ENCODE measurements around the gene COX20. TPM values are rescaled to one million over a fixed set of nuclear protein-coding genes. Genes with fewer than 3 reads are reported as not detected.

Gene COX20
- total and polyA plus RNA-seq, 2 of the 8 experiments (the other 6 are each of a cell fraction or from before 2014, with no cell fraction given): 17.5 to 28.8 TPM

DNA sequence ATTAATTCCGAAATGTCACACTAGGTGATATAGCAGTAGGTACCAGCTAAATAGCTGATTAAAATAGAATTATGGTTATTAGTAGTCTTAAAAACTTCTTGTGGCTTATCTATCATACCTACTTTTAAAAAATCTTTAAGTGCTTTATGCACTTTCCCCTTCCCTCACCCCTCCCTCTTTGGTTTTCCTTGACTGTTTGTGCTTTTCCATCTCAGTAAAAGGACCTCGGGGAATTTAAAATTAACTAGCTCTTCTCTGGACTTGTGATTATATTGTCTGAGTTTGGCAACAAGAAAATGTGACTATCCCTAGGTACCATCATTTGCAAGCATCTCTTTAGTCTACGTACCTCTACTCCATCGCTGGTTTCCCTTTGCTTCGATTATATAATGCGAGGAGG is 11.2 kb downstream of the COX20 start:
- Histone ChIP-seq H3K4me1 (replicated peaks in 1 of 4; ENCODE audit: control insufficient read depth in 3 of 4, insufficient read depth in 4 of 4, low read length in 3 of 4) (no peaks in the 10 kb centered on the region), H2AK5ac (ENCODE audit: low read depth, low read length) (no peak overlapping the region), H3K56ac (replicated peaks; ENCODE audit: insufficient read length, low read depth, low read length) (no peak overlapping the region), H3K79me2 (ENCODE audit: control insufficient read depth in 1 of 2, insufficient read depth in 2 of 2, low read length in 2 of 2) (peaks cover 0 to 6% of the 10 kb centered on the region in 2 experiments; a peak in 1 of 4 replicates), H3K4me3 (ENCODE audit: extremely low read depth in 1 of 4, insufficient read depth in 2 of 4, low read depth in 3 of 4, low read length in 4 of 4) (no peak overlapping the region), H3K23me2 (ENCODE audit: low read depth, low read length) (no peaks in the 10 kb centered on the region), H3K36me3 (ENCODE audit: control insufficient read depth in 2 of 4, insufficient read depth in 4 of 4, low read length in 3 of 4) (peaks cover 8 to 98% (median 61%) of the 10 kb centered on the region in 4 experiments), H3K14ac (ENCODE audit: insufficient read length) (no peak overlapping the region), H2BK12ac (ENCODE audit: low read depth, low read length) (no peak overlapping the region), H2BK120ac (replicated peaks; ENCODE audit: low read depth, low read length) (no peak overlapping the region), H2BK20ac (ENCODE audit: low read length) (no peak overlapping the region), H3K18ac (ENCODE audit: extremely low read depth, low read length) (no peak overlapping the region), H2AFZ (ENCODE audit: low read length) (no peak overlapping the region), H3K27me3 (replicated peaks in 1 of 4; ENCODE audit: control insufficient read depth in 3 of 4, extremely low read depth in 1 of 4, insufficient read depth in 3 of 4, low read length in 3 of 4) (no peaks in the 10 kb centered on the region), H4K5ac (ENCODE audit: insufficient read length, low read depth, low read length) (no peak overlapping the region), H3K9ac (replicated peaks in 1 of 4; ENCODE audit: extremely low read depth in 1 of 4, low read depth in 3 of 4, low read length in 3 of 4) (no peak overlapping the region), H3K4ac (replicated peaks; ENCODE audit: insufficient read length, low read depth, low read length) (no peak overlapping the region), H2BK15ac (ENCODE audit: low read length) (no peak overlapping the region), H3K9me3 (ENCODE audit: insufficient read depth in 2 of 2, low read depth in 1 of 2, low read length in 1 of 2) (no peaks in the 10 kb centered on the region), H4K91ac (replicated peaks; ENCODE audit: insufficient read length, low read length) (no peak overlapping the region), H3K79me1 (ENCODE audit: low read depth, low read length) (no peaks in the 10 kb centered on the region), H3K27ac (ENCODE audit: low read depth, low read length) (no peak overlapping the region), H4K20me1 (replicated peaks in 1 of 2; ENCODE audit: control insufficient read depth in 1 of 2, insufficient read depth in 2 of 2, low read length in 2 of 2) (peaks cover 3 to 6% of the 10 kb centered on the region in 2 experiments), H2BK5ac (ENCODE audit: low read depth, low read length) (no peak overlapping the region), H3K23ac (ENCODE audit: insufficient read length) (no peak overlapping the region), H4K8ac (ENCODE audit: extremely low read depth, insufficient read depth, low read length) (no peak overlapping the region), H3K4me2 (ENCODE audit: insufficient read depth in 1 of 2, low read depth in 2 of 2, low read length in 2 of 2) (no peak overlapping the region)
- ChIA-PET CTCF (ENCODE audit: partially characterized antibody) (interaction anchor here (0.7 to 1.4 kb wide), 4 partner anchors 45 to 242 kb away, joined by 3 to 4 read pairs (median 3); no protein-coding TSS in a partner anchor), POLR2A (ENCODE audit: partially characterized antibody) (interaction anchor here (0.7 to 29.6 kb wide), 9 partner anchors 11 to 205 kb away, joined by 3 to 677 read pairs (median 3); partner anchors contain the start of genes COX20 and HNRNPU)
- FAIRE-seq: no peak
- WGBS, 2 experiments (ENCODE audit: extremely low coverage in 1 of 2, insufficient coverage in 1 of 2, insufficient read length in 1 of 2, insufficient replicate concordance in 2 of 2, low coverage in 1 of 2, low lambda C conversion rate in 2 of 2, missing lambda C conversion rate in 1 of 2): 97% methylated on average over 6 of the region's 6 CpGs; no CpG with 5 or more reads in 1 of the 2 experiments
- no peak for DNase-seq (ENCODE audit: low read depth in 1 of 2, low spot score in 2 of 2)
- TF ChIP-seq POLR2A (IDR thresholded peaks at IDR 0.05; ENCODE audit: control extremely low read depth in 1 of 2, low read depth in 2 of 2, low read length in 2 of 2) (peak in 1 of 2 experiments; percentile 22; a peak in 1 of 3 replicates), TAF7 (optimal IDR thresholded peaks at IDR 0.05; ENCODE audit: borderline replicate concordance, low read depth, low read length) (no peak)

Measured in H1 (cell line).